HCT116 (cell line): ENCODE measurements around the gene ARFGAP3. TPM values are rescaled to one million over a fixed set of nuclear protein-coding genes. Genes with fewer than 3 reads are reported as not detected.

Source experiments
- ATAC-seq: fragments of 200-7000 bp; cut with Tn5 transposase; 2 replicates; pipeline ENCODE4 v1.9.1; 2020; ENCODE audit warnings: mild to moderate bottlenecking, moderate library complexity
- BruUV-seq: library from RNA; stranded (reverse); fragments of 400-500 nt; replicated peaks from 2 replicates; lab custom pipeline; 2021; lab: Mats Ljungman, UMichigan
- CTCF ChIA-PET: fragments of 300-600 bp; sonication (Branson Sonifier 250); formaldehyde crosslinking; loops from one replicate; lab custom pipeline; 2021; ENCODE audit warnings: antibody characterized with exemption; lab: Charles Lee
- POLR2A ChIA-PET: fragments of 300-600, 350-600 bp; sonication (Branson Sonifier 250); formaldehyde crosslinking; loops from one replicate; lab custom pipeline; 2021; ENCODE audit warnings: antibody characterized with exemption; lab: Charles Lee
- RAD21 ChIA-PET, 2 experiments: fragments of 300-600 bp; sonication (Branson Sonifier 250); formaldehyde crosslinking; loops; one replicate each; lab custom pipeline; 2023; ENCODE audit warnings: low total read pairs in 2 of 2; ENCODE audit not compliant: uncharacterized antibody in 2 of 2, unreplicated experiment in 2 of 2, low non-redundant PET in 1 of 2; lab: Charles Lee
- DNase-seq: peaks from one replicate; pipeline ENCODE4 v3.0.0-alpha.2; 2010; ENCODE audit warnings: low read depth, low spot score
- H2AFZ ChIP-seq: fragments of 200-600 bp; shearing (Covaris generic), sonication (generic); 2 replicates; pipeline ENCODE4 v1.6.1; 2017; ENCODE audit warnings: low read depth, mixed run types, mixed read lengths, antibody characterized with exemption, low read length; ENCODE audit not compliant: poor library complexity, severe bottlenecking
- H3K27ac ChIP-seq: 2 replicates; pipeline ENCODE4 v1.5.1; 2012; ENCODE audit warnings: low read depth, low read length
- H3K27me3 ChIP-seq: fragments of 200-600 bp; sonication (generic); 2 replicates; pipeline ENCODE4 v1.6.1; 2016; ENCODE audit warnings: mixed run types, low read length, mixed read lengths; ENCODE audit not compliant: insufficient read depth
- H3K36me3 ChIP-seq, 2 experiments: fragments of 200-500 bp in 1 of 2; fragments of 200-600 bp in 1 of 2; sonication (Bioruptor generic) in 1 of 2; sonication (generic) in 1 of 2; 2 replicates each; pipeline versions ENCODE4 v1.5.1 to v1.6.1; 2014 to 2016; ENCODE audit warnings: low read length in 2 of 2, inconsistent platforms in 1 of 2, mixed read lengths in 1 of 2, mixed run types in 1 of 2; ENCODE audit not compliant: insufficient read depth in 2 of 2, control insufficient read depth in 1 of 2
- H3K4me1 ChIP-seq, 2 experiments: fragments of 200-600 bp in 1 of 2; sonication (generic) in 1 of 2; 2 replicates each; pipeline versions ENCODE4 v1.5.1 to v1.6.1; 2012 to 2017; ENCODE audit warnings: low read length in 2 of 2, inconsistent platforms in 1 of 2, mild to moderate bottlenecking in 1 of 2, mixed read lengths in 1 of 2, mixed run types in 1 of 2, moderate library complexity in 1 of 2; ENCODE audit not compliant: insufficient read depth in 2 of 2, control insufficient read depth in 1 of 2
- H3K4me2 ChIP-seq: fragments of 200-600 bp; sonication (generic); 2 replicates; pipeline ENCODE4 v1.6.1; 2017; ENCODE audit warnings: mixed run types, low read length, mixed read lengths
- H3K4me3 ChIP-seq, 2 experiments: fragments of 200-600 bp in 1 of 2; sonication (generic) in 1 of 2; replicated peaks in 1 of 2; 2 replicates each; pipeline ENCODE4 v1.5.1; 2011 to 2016; ENCODE audit warnings: low read length in 2 of 2, control low read depth in 1 of 2, low read depth in 1 of 2, mild to moderate bottlenecking in 1 of 2, mixed read lengths in 1 of 2, mixed run types in 1 of 2
- H3K79me2 ChIP-seq: fragments of 200-600 bp; sonication (generic); 2 replicates; pipeline ENCODE4 v1.6.1; 2017; ENCODE audit warnings: mild to moderate bottlenecking, mixed run types, low read length, moderate library complexity, mixed read lengths; ENCODE audit not compliant: insufficient read depth
- H3K9ac ChIP-seq: fragments of 200-600 bp; sonication (generic); 2 replicates; pipeline ENCODE4 v1.6.1; 2016; ENCODE audit warnings: low read length, mixed read lengths
- H3K9me2 ChIP-seq: fragments of 200-600 bp; sonication (generic), shearing (Covaris generic); 2 replicates; pipeline ENCODE4 v1.6.1; 2017; ENCODE audit warnings: mixed run types, mild to moderate bottlenecking, moderate library complexity; ENCODE audit not compliant: insufficient read depth
- H3K9me3 ChIP-seq, 2 experiments: fragments of 200-500 bp in 1 of 2; fragments of 200-600 bp in 1 of 2; sonication (Bioruptor generic) in 1 of 2; sonication (generic) in 1 of 2; 2 replicates each; pipeline ENCODE4 v1.6.1; 2014 to 2017; ENCODE audit warnings: low read length in 2 of 2, mixed read lengths in 2 of 2, inconsistent platforms in 1 of 2, low read depth in 1 of 2, mild to moderate bottlenecking in 1 of 2, mixed run types in 1 of 2, moderate library complexity in 1 of 2; ENCODE audit not compliant: control insufficient read depth in 1 of 2, insufficient read depth in 1 of 2
- H4K20me1 ChIP-seq: fragments of 200-600 bp; sonication (generic), shearing (Covaris generic); 2 replicates; pipeline ENCODE4 v1.6.1; 2017; ENCODE audit warnings: mixed run types, mild to moderate bottlenecking, moderate library complexity; ENCODE audit not compliant: insufficient read depth
- CBX3 ChIP-seq: IDR thresholded peaks from 2 replicates; pipeline ENCODE4 v1.6.1; 2012; ENCODE audit warnings: low read depth
- CEBPB ChIP-seq: IDR thresholded peaks from 2 replicates; pipeline ENCODE4 v1.6.1; 2012; ENCODE audit warnings: low read depth
- EZH2 ChIP-seq: fragments of 200-600 bp; sonication (generic); IDR thresholded peaks from 2 replicates; pipeline ENCODE4 v1.6.1; 2017; ENCODE audit warnings: antibody characterized with exemption, mixed run types
- EZH2phosphoT487 ChIP-seq: fragments of 200-600 bp; IDR thresholded peaks from 2 replicates; pipeline ENCODE4 v1.6.1; 2018; ENCODE audit warnings: antibody characterized with exemption, borderline replicate concordance
- FOSL1 ChIP-seq: IDR thresholded peaks from 2 replicates; pipeline ENCODE4 v1.6.1; 2012; ENCODE audit warnings: low read depth
- JUND ChIP-seq: IDR thresholded peaks from 2 replicates; pipeline ENCODE4 v1.6.1; 2012
- POLR2AphosphoS5 ChIP-seq: IDR thresholded peaks from 2 replicates; pipeline ENCODE4 v1.6.1; 2011; ENCODE audit warnings: mild to moderate bottlenecking, low read depth, low read length, moderate library complexity
- RAD21 ChIP-seq: IDR thresholded peaks from 2 replicates; pipeline ENCODE4 v1.6.1; 2012; ENCODE audit warnings: low read depth, mild to moderate bottlenecking
- SRF ChIP-seq: IDR thresholded peaks from 2 replicates; pipeline ENCODE4 v1.6.1; 2012; ENCODE audit warnings: low read depth
- TCF7L2 ChIP-seq: IDR thresholded peaks from 2 replicates; pipeline ENCODE4 v1.7.0; 2011; ENCODE audit warnings: borderline replicate concordance, inconsistent platforms; ENCODE audit not compliant: insufficient read depth, insufficient read length; ENCODE audit errors: extremely low read depth
- YY1 ChIP-seq: IDR thresholded peaks from 2 replicates; pipeline ENCODE4 v1.6.1; 2011; ENCODE audit warnings: low read length, low read depth, moderate library complexity, mild to moderate bottlenecking; ENCODE audit not compliant: insufficient replicate concordance; ENCODE audit errors: extremely low read depth
- ZFX ChIP-seq: fragments of 450-650 bp; IDR thresholded peaks from 2 replicates; pipeline ENCODE4 v1.6.1; 2017
- intact Hi-C: fragments of 100-400 bp; cut with micrococcal nuclease; formaldehyde crosslinking; loops from 2 replicates; pipeline ENCODE4 v1.10.0; 2022
- total RNA-seq: library from RNA; stranded (reverse); gene quantifications from one replicate; pipeline ENCODE4 v1.2.1, GENCODE V29; 2021; ENCODE audit not compliant: unreplicated experiment
- TF ChIP-seq, protein P1 (sequence below): IDR thresholded peaks from 2 replicates; pipeline ENCODE4 v1.6.1; 2012
- TF ChIP-seq, protein P2 (sequence below): IDR thresholded peaks from 2 replicates; pipeline ENCODE4 v1.6.1; 2011; ENCODE audit warnings: mild to moderate bottlenecking, low read length, moderate library complexity; ENCODE audit not compliant: insufficient replicate concordance; ENCODE audit errors: extremely low read depth
- TF ChIP-seq, protein P3 (sequence below): IDR thresholded peaks from 2 replicates; pipeline ENCODE4 v1.6.1; 2012
- TF ChIP-seq, protein P4 (sequence below), 3 experiments: fragments of 200-600 bp in 1 of 3; sonication (generic) in 1 of 3; IDR thresholded peaks in 2 of 3; conservative IDR thresholded peaks in 1 of 3; 2 replicates each; pipeline ENCODE4 v1.5.1; 2012 to 2017; ENCODE audit warnings: low read depth in 2 of 3, low read length in 2 of 3, antibody characterized with exemption in 1 of 3, borderline replicate concordance in 1 of 3, control low read depth in 1 of 3, mild to moderate bottlenecking in 1 of 3, mixed read lengths in 1 of 3, mixed run types in 1 of 3, moderate library complexity in 1 of 3; ENCODE audit not compliant: insufficient read depth in 1 of 3

ARFGAP3 gene
- total RNA-seq, 1 experiment from 2014 or later: 15.4 TPM

DNA sequence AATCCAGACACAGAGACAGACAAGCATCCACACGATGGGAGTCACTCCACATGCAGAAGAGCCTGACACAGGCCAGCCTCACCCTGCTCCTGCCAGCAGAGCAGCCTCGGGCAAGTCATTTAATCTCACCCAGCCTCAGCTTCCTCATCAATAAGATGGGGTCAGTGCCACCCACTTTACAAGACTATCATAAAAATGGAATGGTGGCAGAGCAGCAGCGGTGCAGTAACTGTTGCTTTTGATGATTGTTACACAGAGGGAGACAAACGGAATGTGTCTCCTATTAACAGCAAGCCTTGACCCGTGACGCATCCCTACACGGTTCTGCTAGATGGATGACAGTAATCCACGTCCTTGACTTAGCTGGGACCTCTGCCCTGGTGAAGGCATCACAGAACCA, 26.0 kb upstream of the ARFGAP3 start:
- TF ChIP-seq, protein P1, sequence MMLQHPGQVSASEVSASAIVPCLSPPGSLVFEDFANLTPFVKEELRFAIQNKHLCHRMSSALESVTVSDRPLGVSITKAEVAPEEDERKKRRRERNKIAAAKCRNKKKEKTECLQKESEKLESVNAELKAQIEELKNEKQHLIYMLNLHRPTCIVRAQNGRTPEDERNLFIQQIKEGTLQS: no peak
- TF ChIP-seq, all 23 proteins: peak for 0
- DNase-seq (no peak), ATAC-seq (no peak)
- no peak overlapping the region for H3K4me3 ChIP-seq
- no peaks in the 10 kb centered on the region for H3K9me2 ChIP-seq
- ChIA-PET CTCF (no interaction called here), POLR2A (no interaction called here), RAD21 (no interaction called here)
- H2AFZ ChIP-seq: no peak overlapping the region
- H3K79me2 ChIP-seq: no peaks in the 10 kb centered on the region
- no peaks in the 10 kb centered on the region for H3K27me3 ChIP-seq
- no peak overlapping the region for H3K27ac ChIP-seq
- no peaks in the 10 kb centered on the region for H4K20me1 ChIP-seq
- H3K9ac ChIP-seq: no peak overlapping the region
- BruUV-seq: no TSS peak
- intact Hi-C loops: no loop called here
- H3K36me3 ChIP-seq: peaks cover 7 to 24% of the 10 kb centered on the region in 2 experiments; a peak in 3 of 4 replicates
- no peaks in the 10 kb centered on the region for H3K9me3 ChIP-seq
- no peaks in the 10 kb centered on the region for H3K4me1 ChIP-seq
- no peak overlapping the region for H3K4me2 ChIP-seq

DNA sequence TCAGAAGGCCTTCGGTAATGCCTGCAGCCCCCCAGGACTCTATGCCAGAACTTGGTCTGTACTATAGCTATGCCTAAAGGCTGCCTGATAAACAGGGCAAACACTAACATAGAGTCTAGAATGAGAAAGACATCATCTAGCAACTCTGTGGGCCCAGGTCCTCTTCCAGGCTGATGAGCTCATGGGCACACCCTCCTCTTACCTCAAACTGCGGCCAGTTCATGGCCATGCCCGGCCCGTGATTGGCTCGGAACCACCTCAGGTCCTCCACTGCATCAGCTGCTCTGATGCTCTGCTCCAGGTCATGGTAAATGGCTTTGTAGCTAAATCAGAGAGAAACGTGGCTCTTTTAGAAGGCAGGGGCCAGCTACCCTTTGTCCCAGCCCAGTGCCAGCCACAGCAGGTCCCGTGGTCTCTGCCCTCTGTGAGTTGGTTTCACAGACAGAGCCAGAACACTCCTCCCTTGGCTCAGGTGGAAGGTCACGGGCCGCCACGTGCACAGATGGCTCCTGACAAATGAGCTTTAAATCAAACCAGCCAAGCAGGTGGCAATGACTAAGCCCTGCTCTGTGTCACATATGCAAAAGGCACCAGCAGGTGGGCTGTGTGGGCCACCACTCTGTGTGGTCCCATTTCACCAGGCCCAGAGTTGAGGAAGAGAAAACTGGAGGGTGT, 25.0 kb upstream of the ARFGAP3 start:
- Histone ChIP-seq H3K4me3 (no peak overlapping the region), H3K4me2 (no peak overlapping the region), H4K20me1 (no peaks in the 10 kb centered on the region), H3K36me3 (peaks cover 7 to 25% of the 10 kb centered on the region in 2 experiments; a peak in 3 of 4 replicates), H3K27ac (no peak overlapping the region), H3K79me2 (no peaks in the 10 kb centered on the region), H3K27me3 (no peaks in the 10 kb centered on the region), H2AFZ (no peak overlapping the region), H3K9me3 (no peaks in the 10 kb centered on the region), H3K9me2 (no peaks in the 10 kb centered on the region), H3K4me1 (no peaks in the 10 kb centered on the region), H3K9ac (no peak overlapping the region)
- intact Hi-C loops: no loop called here
- POLR2A ChIA-PET: no interaction called here
- RAD21 ChIA-PET: no interaction called here
- ATAC-seq (no peak; the same call in 1 of the 2 replicates), DNase-seq (no peak)
- CTCF ChIA-PET: no interaction called here
- no TSS peak for BruUV-seq
- TF ChIP-seq SRF (no peak), EZH2phosphoT487 (no peak), YY1 (no peak), JUND (no peak), ZFX (no peak), POLR2AphosphoS5 (no peak), CEBPB (no peak), EZH2 (no peak), CBX3 (no peak), TCF7L2 (no peak), RAD21 (no peak), FOSL1 (no peak)
- TF ChIP-seq, protein P2, sequence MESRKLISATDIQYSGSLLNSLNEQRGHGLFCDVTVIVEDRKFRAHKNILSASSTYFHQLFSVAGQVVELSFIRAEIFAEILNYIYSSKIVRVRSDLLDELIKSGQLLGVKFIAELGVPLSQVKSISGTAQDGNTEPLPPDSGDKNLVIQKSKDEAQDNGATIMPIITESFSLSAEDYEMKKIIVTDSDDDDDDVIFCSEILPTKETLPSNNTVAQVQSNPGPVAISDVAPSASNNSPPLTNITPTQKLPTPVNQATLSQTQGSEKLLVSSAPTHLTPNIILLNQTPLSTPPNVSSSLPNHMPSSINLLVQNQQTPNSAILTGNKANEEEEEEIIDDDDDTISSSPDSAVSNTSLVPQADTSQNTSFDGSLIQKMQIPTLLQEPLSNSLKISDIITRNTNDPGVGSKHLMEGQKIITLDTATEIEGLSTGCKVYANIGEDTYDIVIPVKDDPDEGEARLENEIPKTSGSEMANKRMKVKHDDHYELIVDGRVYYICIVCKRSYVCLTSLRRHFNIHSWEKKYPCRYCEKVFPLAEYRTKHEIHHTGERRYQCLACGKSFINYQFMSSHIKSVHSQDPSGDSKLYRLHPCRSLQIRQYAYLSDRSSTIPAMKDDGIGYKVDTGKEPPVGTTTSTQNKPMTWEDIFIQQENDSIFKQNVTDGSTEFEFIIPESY: no peak
- TF ChIP-seq, protein P3, sequence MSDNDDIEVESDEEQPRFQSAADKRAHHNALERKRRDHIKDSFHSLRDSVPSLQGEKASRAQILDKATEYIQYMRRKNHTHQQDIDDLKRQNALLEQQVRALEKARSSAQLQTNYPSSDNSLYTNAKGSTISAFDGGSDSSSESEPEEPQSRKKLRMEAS: no peak
- TF ChIP-seq, protein P4, sequence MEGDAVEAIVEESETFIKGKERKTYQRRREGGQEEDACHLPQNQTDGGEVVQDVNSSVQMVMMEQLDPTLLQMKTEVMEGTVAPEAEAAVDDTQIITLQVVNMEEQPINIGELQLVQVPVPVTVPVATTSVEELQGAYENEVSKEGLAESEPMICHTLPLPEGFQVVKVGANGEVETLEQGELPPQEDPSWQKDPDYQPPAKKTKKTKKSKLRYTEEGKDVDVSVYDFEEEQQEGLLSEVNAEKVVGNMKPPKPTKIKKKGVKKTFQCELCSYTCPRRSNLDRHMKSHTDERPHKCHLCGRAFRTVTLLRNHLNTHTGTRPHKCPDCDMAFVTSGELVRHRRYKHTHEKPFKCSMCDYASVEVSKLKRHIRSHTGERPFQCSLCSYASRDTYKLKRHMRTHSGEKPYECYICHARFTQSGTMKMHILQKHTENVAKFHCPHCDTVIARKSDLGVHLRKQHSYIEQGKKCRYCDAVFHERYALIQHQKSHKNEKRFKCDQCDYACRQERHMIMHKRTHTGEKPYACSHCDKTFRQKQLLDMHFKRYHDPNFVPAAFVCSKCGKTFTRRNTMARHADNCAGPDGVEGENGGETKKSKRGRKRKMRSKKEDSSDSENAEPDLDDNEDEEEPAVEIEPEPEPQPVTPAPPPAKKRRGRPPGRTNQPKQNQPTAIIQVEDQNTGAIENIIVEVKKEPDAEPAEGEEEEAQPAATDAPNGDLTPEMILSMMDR (IDR thresholded peaks at IDR 0.05 in 2 of 3, conservative IDR thresholded peaks at IDR 0.05 in 1 of 3; ENCODE audit: borderline replicate concordance in 1 of 3, insufficient read depth in 1 of 3, low read depth in 2 of 3, low read length in 2 of 3): no peak
- TF ChIP-seq, all 23 proteins: peak for 0
